Ovary (tissue), 9 donors: Measurements from ENCODE around the gene MYBPC2. TPM values are rescaled to one million over a fixed set of nuclear protein-coding genes. Genes with fewer than 3 reads are reported as not detected.
A peak's percentile ranks its signal among the peaks of the same experiment; 100 is the strongest.

Source experiments
- DNase-seq, 5 donors: peaks; one replicate each; pipeline ENCODE4 v3.0.0-alpha.2; 2019 to 2020
- H3K27ac ChIP-seq, 2 donors: fragments of 200-600 bp; one replicate each; pipeline versions ENCODE4 v1.5.1 to v1.8.0; 2019 to 2022
- H3K27me3 ChIP-seq: fragments of 200-600 bp; one replicate; pipeline ENCODE4 v1.8.0; 2022
- H3K36me3 ChIP-seq: fragments of 200-600 bp; sonication (generic); one replicate; pipeline ENCODE4 v1.5.1; 2019
- H3K4me1 ChIP-seq: one replicate; pipeline ENCODE4 v1.8.1; 2013; ENCODE audit warnings: mild to moderate bottlenecking, moderate library complexity; ENCODE audit not compliant: insufficient read depth
- H3K4me3 ChIP-seq: fragments of 200-600 bp; sonication (generic); one replicate; pipeline ENCODE4 v1.5.1; 2017
- H3K9me3 ChIP-seq, 2 donors: fragments of 200-600 bp in 1 of 2; sonication (generic) in 1 of 2; one replicate each; pipeline versions ENCODE4 v1.5.1 to v1.8.1; 2013 to 2019; ENCODE audit warnings: mild to moderate bottlenecking in 1 of 2, moderate library complexity in 1 of 2
- EP300 ChIP-seq: sonication (generic); formaldehyde crosslinking; IDR thresholded peaks from one replicate; pipeline ENCODE4 v1.6.1; 2017; ENCODE audit warnings: antibody characterized with exemption
- POLR2A ChIP-seq: fragments of 450-650 bp; IDR thresholded peaks from one replicate; pipeline ENCODE4 v1.6.1; 2017; ENCODE audit warnings: antibody characterized with exemption, mild to moderate bottlenecking, moderate library complexity
- WGBS, 3 donors: extraction: QIAGEN DNeasy Blood & Tissue Kit in 1 of 3; methylation state at CpG; one replicate each; pipeline versions ENCODE4 v1.1.5 to v1.1.7; 2013 to 2017; 5-methylcytosine and 5-hydroxymethylcytosine counted together
- intact Hi-C, 4 donors: fragments of 100-400 bp; cut with DNase I; formaldehyde crosslinking; loops; one replicate each; pipeline versions ENCODE4 v1.11.0 to v1.15.1; 2022 to 2023
- polyA plus RNA-seq, 2 donors: library from polyadenylated mRNA; stranded (reverse); fragments of 200-250 nt in 1 of 2; fragments of 350-450 nt in 1 of 2; fragmentation: Illumina TruSeq in 1 of 2; extraction: RNeasy Lipid Tissue Mini Kit (QIAGEN cat#74804) in 1 of 2; gene quantifications; one replicate each; pipeline ENCODE4 v1.2.3, GENCODE V29; 2013 to 2014
- total RNA-seq, 7 donors: library from RNA; depleted of rRNA in 2 of 7; stranded (reverse); fragments of >200 nt in 2 of 7; fragmentation: NEBNext Ultra II Directional in 3 of 7; extraction: Animal tissue kit (Norgen Biotek cat#: 25700) in 3 of 7; gene quantifications; one replicate each; pipeline versions ENCODE4 v1.1.0 to v1.2.4, GENCODE V29; 2016 to 2023
- TF ChIP-seq, protein P1 (sequence below), 3 donors: fragments of 450-650 bp in 2 of 3; fragments of 200-600 bp in 1 of 3; IDR thresholded peaks; one replicate each; pipeline versions ENCODE4 v1.5.1 to v1.8.0; 2016 to 2022; ENCODE audit warnings: antibody characterized with exemption in 3 of 3, mild to moderate bottlenecking in 1 of 3
- donor health status: DM: no; HTN: no; CAD: no; lungs with moderate emphysema.
- donor health status: DM: no; HTN: no; CAD: no.
- donor health status: Bipolar disorder and iron deficiency.
- donor health status: DM: yes; HTN: yes; CAD: no.
- donor health status: DM: no; HTN: no; CAD: no.
- donor health status: DM: yes; HTN: yes; CAD: no.

The MYBPC2 gene
- total and polyA plus RNA-seq, 9 donors, result 0.05 to 0.28 (median 0.10) TPM; not detected in 5

DNA sequence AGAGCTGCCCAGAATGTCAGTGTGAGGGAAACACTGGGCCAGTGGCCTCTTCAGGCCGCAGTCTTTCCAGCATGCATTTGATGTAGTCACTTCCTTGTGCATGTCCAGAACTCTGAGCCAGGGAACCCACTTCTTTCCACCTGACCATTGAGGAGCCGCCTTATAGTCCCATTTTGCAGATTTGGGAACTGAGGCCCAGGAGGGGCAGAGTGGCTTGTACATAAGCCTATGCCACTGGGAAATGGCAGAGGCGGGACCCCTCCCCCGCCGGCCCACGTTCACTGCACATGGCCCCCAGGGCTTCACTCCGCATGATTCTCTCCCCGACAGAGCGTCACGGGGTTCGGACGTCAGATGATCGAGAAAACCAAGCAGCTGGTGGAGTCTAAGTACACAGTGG, 19.6 kb upstream of the MYBPC2 start:
- intact Hi-C loops, result loop anchor here in 2 of 4 donors (10.0 kb wide), 2 partner anchors 48 to 268 kb away; partner anchors contain the start of gene NAPSA (in 1 of the 2)
- no peaks in the 10 kb centered on the region for H3K9me3 ChIP-seq
- H3K36me3 ChIP-seq, result no peaks in the 10 kb centered on the region
- H3K4me3 ChIP-seq, result no peak overlapping the region
- no peak overlapping the region for H3K27ac ChIP-seq
- H3K27me3 ChIP-seq, result no peaks in the 10 kb centered on the region
- 92 to 94% (median 94%) methylated on average over 13 of the region's 13 CpGs for WGBS, 3 donors
- DNase-seq, result no peak
- peaks cover 2% of the 10 kb centered on the region for H3K4me1 ChIP-seq
- TF ChIP-seq EP300 (no peak), POLR2A (no peak)
- TF ChIP-seq, protein P1, sequence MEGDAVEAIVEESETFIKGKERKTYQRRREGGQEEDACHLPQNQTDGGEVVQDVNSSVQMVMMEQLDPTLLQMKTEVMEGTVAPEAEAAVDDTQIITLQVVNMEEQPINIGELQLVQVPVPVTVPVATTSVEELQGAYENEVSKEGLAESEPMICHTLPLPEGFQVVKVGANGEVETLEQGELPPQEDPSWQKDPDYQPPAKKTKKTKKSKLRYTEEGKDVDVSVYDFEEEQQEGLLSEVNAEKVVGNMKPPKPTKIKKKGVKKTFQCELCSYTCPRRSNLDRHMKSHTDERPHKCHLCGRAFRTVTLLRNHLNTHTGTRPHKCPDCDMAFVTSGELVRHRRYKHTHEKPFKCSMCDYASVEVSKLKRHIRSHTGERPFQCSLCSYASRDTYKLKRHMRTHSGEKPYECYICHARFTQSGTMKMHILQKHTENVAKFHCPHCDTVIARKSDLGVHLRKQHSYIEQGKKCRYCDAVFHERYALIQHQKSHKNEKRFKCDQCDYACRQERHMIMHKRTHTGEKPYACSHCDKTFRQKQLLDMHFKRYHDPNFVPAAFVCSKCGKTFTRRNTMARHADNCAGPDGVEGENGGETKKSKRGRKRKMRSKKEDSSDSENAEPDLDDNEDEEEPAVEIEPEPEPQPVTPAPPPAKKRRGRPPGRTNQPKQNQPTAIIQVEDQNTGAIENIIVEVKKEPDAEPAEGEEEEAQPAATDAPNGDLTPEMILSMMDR (IDR thresholded peaks at IDR 0.05), result no peak

DNA sequence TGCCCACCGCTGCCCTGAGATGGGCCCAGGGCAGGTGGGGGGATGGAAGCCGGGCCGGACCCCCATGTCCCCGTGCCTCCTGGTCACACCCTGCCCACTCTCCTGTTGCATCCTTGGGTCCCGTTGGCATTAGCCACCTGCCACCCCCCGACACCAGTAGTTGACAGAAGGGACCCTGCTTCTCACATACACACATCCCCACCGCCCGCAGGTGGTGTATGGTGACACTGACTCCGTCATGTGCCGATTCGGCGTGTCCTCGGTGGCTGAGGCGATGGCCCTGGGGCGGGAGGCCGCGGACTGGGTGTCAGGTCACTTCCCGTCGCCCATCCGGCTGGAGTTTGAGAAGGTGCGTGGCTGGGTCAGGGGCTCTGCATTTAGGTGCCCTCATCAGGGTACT, 19.2 kb upstream of the MYBPC2 start:
- no peak for DNase-seq
- TF ChIP-seq EP300, result no peak
- no peak for TF ChIP-seq POLR2A
- no peaks in the 10 kb centered on the region for H3K36me3 ChIP-seq
- H3K4me1 ChIP-seq, result peaks cover 2% of the 10 kb centered on the region
- no peaks in the 10 kb centered on the region for H3K9me3 ChIP-seq
- WGBS, 3 donors, result 95 to 96% (median 96%) methylated on average over 21 of the region's 21 CpGs
- H3K4me3 ChIP-seq, result no peak overlapping the region
- H3K27ac ChIP-seq, result no peak overlapping the region
- H3K27me3 ChIP-seq, result no peaks in the 10 kb centered on the region
- intact Hi-C loops, result loop anchor here in 2 of 4 donors (10.0 kb wide), 2 partner anchors 49 to 269 kb away; partner anchors contain the start of gene NAPSA (in 1 of the 2)

DNA sequence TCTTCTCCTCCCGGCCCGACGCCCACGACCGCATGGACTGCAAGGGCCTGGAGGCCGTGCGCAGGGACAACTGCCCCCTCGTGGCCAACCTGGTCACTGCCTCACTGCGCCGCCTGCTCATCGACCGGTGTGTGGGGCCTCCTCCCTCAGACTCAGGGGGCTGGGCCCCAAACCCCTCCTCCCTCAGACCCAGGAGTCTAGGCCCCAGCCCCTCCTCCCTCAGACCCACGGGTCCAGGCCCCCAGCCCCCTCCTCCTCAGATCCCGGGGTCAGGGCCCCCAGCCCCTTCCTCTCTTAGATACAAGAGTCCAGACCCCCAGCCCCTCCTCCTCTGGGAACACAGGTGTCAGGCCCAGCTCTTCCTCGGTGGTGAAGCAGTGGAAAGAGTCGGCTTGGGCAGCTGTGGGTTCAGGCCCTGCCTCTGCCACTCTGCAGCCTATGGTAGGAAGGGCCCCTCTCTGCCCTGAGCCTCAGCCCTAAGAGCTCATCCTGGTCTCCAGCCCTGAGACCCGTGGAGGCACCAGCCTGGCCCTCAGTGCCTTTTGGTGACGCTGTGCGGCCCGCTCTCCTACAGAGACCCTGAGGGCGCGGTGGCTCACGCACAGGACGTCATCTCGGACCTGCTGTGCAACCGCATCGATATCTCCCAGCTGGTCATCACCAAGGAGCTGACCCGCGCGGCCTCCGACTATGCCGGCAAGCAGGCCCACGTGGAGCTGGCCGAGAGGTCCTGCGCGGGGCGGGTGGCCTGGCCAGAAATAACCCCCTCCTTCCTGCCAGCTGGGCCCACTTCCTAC, 17.6 kb upstream of the MYBPC2 start:
- Histone ChIP-seq H3K9me3 (no peaks in the 10 kb centered on the region), H3K27me3 (no peaks in the 10 kb centered on the region), H3K27ac (no peak overlapping the region), H3K4me3 (no peak overlapping the region), H3K4me1 (peaks cover 2% of the 10 kb centered on the region), H3K36me3 (no peaks in the 10 kb centered on the region)
- no peak for TF ChIP-seq POLR2A
- TF ChIP-seq, protein P1 (IDR thresholded peaks at IDR 0.05), result peak; percentile 70 to 78 (median 78)
- TF ChIP-seq EP300, result no peak
- DNase-seq, result peak; percentile 60 to 85 (median 77)
- WGBS, 3 donors, result 49 to 55% (median 54%) methylated on average over 35 to 37 of the region's 37 CpGs
- intact Hi-C loops, result loop anchor here in 3 of 4 donors (2.0 to 10.0 kb wide), 4 partner anchors 46 to 270 kb away; partner anchors contain the start of gene NAPSA (in 1 of the 3)

DNA sequence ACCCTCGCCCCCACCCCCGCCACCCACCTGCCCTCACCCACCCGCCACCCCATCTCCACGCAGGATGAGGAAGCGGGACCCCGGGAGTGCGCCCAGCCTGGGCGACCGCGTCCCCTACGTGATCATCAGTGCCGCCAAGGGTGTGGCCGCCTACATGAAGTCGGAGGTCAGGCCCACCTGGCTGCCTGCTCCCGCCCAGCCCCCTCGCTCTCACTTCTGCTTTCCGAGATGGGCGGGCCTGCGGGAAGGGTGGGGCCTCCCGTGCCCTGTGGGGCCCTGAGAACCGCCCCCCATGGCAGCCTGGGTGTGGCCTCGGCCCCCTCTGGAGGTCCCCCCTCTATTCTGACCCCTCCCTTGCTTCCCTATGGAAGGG, 17.0 kb upstream of the MYBPC2 start:
- WGBS, 3 donors, result 81 to 89% (median 83%) methylated on average over 20 to 22 of the region's 22 CpGs

More for the DNA sequence above, 17.0 kb upstream of the MYBPC2 start:
- Histone ChIP-seq H3K4me3 (no peak overlapping the region), H3K9me3 (no peaks in the 10 kb centered on the region), H3K4me1 (peaks cover 2% of the 10 kb centered on the region), H3K36me3 (no peaks in the 10 kb centered on the region), H3K27me3 (no peaks in the 10 kb centered on the region), H3K27ac (no peak overlapping the region)
- no peak for DNase-seq
- intact Hi-C loops, result loop anchor here in 3 of 4 donors (2.0 to 10.0 kb wide), 4 partner anchors 47 to 271 kb away; partner anchors contain the start of gene NAPSA (in 1 of the 3)
- TF ChIP-seq POLR2A (no peak), EP300 (no peak)
- TF ChIP-seq, protein P1 (IDR thresholded peaks at IDR 0.05), result no peak
